ENCODE measurements around the gene CACNG8. TPM values are rescaled to one million over a fixed set of nuclear protein-coding genes. Genes with fewer than 3 reads are reported as not detected.

CACNG8 gene
- total RNA-seq, 1 donor from 2014 or later: under 0.01 TPM

DNA sequence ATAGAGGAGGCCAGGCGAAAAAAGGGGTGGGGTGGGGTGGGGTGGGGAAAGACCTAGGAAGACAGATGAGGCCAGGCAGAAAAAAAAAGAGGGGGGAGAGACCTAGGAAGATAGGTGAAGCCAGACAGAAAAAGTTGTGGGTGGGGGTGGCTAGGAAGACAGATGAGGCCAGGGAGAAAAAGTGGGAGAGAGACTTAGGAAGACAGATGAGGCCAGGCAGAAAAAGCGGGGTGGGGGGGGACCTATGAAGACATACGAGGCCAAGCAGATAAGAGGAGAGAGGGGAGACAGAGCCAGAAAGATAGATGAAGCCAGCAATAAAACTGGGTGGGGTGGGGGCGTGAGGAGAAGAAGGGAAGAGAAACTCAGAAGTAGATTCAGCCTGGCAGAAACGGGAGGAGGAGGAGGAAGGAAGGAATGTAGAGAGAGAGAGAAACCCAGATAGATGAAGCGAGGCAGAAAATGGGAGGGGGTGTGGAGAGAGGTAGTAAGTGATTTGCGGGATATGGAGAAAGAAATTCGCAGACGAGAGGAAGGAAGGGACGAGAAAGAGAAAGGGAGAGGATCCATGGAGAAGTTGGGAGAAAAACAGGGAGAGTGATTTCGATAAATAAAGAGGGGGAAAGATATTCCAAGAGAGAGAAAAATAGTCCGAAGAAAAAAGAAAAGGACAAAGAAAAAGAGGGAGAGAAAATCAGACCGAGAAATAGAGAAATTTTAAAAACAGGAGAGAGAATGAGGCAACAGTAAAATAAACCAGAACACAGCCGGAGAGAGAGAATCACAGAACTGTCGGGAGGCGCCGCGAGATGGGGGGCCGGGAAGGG lies 16.5 kb downstream of the CACNG8 start:
- TF ChIP-seq CTCF (IDR thresholded peaks at IDR 0.05; ENCODE audit: insufficient read depth, low read length, poor library complexity, severe bottlenecking): no peak
- H3K4me3 ChIP-seq (ENCODE audit: low read depth, low read length): peak overlapping the region; percentile 5
- peaks cover 43% of the 10 kb centered on the region for H3K27me3 ChIP-seq (ENCODE audit: control insufficient read depth, insufficient read depth, low read length)
- H3K36me3 ChIP-seq (ENCODE audit: control insufficient read depth, insufficient read depth, low read length): no peaks in the 10 kb centered on the region
- no peak for DNase-seq (ENCODE audit: low read depth)

- no peak for TF ChIP-seq CTCF (IDR thresholded peaks at IDR 0.05; ENCODE audit: insufficient read depth, low read length, poor library complexity, severe bottlenecking)
- no peak overlapping the region for H3K4me3 ChIP-seq (ENCODE audit: low read depth, low read length)
- H3K36me3 ChIP-seq (ENCODE audit: control insufficient read depth, insufficient read depth, low read length): no peaks in the 10 kb centered on the region
- peaks cover 43% of the 10 kb centered on the region for H3K27me3 ChIP-seq (ENCODE audit: control insufficient read depth, insufficient read depth, low read length)
- no peak for DNase-seq (ENCODE audit: low read depth)
Observed at GRCh38 chr19:53980539-53981375, 18.0 kb downstream of the CACNG8 start.

DNA sequence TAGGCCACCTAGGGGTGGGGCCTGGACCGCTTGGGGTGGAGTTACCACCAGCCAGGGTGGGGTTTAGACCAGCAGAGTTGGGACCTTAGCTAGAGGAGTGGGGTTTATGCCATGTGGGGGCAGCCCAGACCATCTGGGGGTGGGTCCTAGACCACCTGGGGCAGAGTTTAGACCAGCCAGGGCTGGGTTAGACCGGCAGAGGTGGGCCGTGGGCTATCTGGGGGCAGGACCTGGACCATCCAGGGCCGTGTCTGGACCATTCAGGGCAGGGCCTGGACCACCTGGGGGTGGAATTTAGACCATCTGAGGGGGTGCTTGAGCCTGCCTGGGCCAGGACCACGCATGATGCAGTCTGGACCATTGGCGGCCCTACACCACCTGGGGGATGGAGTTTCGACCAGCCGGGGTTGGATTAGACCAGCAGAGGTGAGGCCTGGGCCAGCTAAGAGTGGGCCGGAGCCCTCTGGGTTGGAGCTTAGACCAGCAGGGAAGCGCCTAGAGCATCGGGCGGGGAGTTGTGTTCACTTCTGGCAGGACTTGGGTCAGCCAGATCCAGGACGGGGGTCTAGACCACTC lies 18.7 kb downstream of the CACNG8 start:
- Histone ChIP-seq H3K27me3 (ENCODE audit: control insufficient read depth, insufficient read depth, low read length) (peaks cover 43% of the 10 kb centered on the region), H3K36me3 (ENCODE audit: control insufficient read depth, insufficient read depth, low read length) (no peaks in the 10 kb centered on the region), H3K4me3 (ENCODE audit: low read depth, low read length) (no peak overlapping the region)
- TF ChIP-seq CTCF (IDR thresholded peaks at IDR 0.05; ENCODE audit: insufficient read depth, low read length, poor library complexity, severe bottlenecking): no peak
- DNase-seq (ENCODE audit: low read depth): no peak

- no peak for TF ChIP-seq CTCF (IDR thresholded peaks at IDR 0.05; ENCODE audit: insufficient read depth, low read length, poor library complexity, severe bottlenecking)
- DNase-seq (ENCODE audit: low read depth): no peak
- no peaks in the 10 kb centered on the region for H3K36me3 ChIP-seq (ENCODE audit: control insufficient read depth, insufficient read depth, low read length)
- no peak overlapping the region for H3K4me3 ChIP-seq (ENCODE audit: low read depth, low read length)
- H3K27me3 ChIP-seq (ENCODE audit: control insufficient read depth, insufficient read depth, low read length): peaks cover 43% of the 10 kb centered on the region
Observed at GRCh38 chr19:53982001-53982451, 19.3 kb downstream of the CACNG8 start.

DNA sequence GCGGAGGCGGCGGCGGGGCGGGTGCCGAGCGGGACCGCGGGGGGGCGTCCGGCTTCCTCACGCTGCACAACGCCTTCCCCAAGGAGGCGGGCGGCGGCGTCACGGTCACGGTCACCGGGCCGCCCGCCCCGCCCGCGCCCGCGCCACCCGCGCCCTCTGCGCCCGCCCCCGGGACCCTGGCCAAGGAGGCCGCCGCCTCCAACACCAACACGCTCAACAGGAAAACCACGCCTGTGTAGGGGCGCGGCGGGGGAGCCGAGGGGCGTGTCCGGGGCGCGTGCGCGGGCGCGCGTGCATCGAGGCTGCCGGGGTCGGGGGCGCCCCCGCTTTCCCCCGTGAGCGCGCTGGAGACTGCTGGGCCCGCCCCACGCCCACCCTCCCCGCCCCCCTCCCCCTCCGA lies 19.9 kb downstream of the CACNG8 start:
- no peak overlapping the region for H3K4me3 ChIP-seq (ENCODE audit: low read depth, low read length)
- DNase-seq (ENCODE audit: low read depth): no peak
- no peak for TF ChIP-seq CTCF (IDR thresholded peaks at IDR 0.05; ENCODE audit: insufficient read depth, low read length, poor library complexity, severe bottlenecking)
- peaks cover 41% of the 10 kb centered on the region for H3K27me3 ChIP-seq (ENCODE audit: control insufficient read depth, insufficient read depth, low read length)
- no peaks in the 10 kb centered on the region for H3K36me3 ChIP-seq (ENCODE audit: control insufficient read depth, insufficient read depth, low read length)
